ENCODE results near the gene BAD. TPM values are rescaled to one million over a fixed set of nuclear protein-coding genes. Genes with fewer than 3 reads are reported as not detected.
A peak's percentile ranks its signal among the peaks of the same experiment; 100 is the strongest.

The BAD gene
- total RNA-seq, 1 experiment from 2014 or later: 25.9 TPM

DNA sequence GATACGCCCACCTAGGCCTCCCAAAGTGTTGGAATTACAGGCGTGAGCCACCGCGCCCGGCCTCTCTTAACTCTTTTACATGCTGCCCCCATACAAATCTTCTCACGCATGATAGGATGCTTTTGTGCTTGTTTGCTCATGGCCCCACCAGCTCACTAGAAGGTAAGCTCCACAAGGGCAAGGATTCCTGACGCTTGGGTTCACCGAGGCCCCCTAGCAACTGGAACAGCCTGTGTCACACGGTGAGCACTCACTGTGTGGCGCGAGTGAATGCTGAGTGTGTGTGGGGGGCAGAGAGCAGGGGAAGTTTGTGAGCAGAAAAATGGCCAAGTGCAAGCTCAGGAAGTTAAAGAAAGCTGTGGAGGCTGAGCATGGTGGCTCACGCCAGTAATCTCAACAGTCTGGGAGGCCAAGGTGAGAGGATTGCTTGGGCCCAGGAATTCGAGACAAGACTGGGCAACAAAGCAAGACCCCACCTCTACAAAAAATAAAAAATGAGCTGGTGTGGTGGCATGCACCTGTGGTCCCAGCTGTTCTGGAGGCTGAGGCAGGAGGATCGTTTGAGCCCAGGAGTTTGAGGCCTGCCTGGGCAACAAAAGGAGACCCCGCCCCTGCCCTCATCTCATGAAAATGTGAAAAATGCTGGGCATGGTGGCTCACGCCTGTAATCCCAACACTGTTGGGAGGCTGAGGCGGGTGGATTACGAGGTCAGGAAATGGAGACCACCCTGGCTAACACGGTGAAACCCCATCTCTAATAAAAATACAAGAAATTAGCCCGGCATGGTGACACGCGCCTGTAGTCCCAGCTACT lies 2.3 kb downstream of the BAD start:
- Histone ChIP-seq H3K36me3 (peaks cover 2% of the 10 kb centered on the region; the same call in 1 of the 2 replicates), H3K27ac (no peak overlapping the region), H3K9me3 (replicated peaks) (no peaks in the 10 kb centered on the region), H3K4me3 (no peak overlapping the region), H3K27me3 (no peaks in the 10 kb centered on the region), H3K4me1 (no peaks in the 10 kb centered on the region)
- no peak for DNase-seq

DNA sequence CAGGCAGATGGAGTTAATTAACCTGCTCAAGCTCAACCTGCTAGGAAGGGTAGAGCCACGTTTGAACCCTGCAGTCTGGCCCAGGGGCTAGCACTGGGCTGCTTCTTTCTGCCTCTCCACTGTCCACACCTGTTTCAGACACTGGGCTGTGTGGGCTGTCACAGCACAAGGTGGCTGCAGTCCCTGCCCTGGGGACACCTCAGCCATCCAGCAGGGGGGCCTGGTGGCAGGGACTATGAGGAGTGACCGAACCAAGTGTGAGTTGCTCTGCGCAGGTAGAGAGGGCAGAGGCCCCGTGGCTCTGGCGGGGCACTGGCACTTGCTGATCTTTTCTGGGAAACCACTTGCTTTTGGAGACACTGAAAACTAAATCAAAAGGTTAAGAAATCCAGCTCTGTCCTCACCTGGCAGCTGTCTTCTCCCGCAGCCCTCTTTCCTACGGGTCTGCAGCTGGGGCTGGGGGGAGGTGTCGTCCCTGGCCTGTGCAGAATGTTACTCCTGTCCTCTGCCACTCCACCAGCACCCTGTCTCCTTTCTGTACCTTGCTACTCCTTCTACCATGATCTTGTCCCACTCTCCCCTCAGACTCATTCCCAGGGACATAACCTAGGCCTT lies 5.8 kb downstream of the BAD start:
- no peak for DNase-seq
- Histone ChIP-seq H3K36me3 (peaks cover 2% of the 10 kb centered on the region; the same call in 1 of the 2 replicates), H3K27ac (no peak overlapping the region), H3K9me3 (replicated peaks) (no peaks in the 10 kb centered on the region), H3K4me1 (no peaks in the 10 kb centered on the region), H3K4me3 (no peak overlapping the region), H3K27me3 (no peaks in the 10 kb centered on the region)

DNA sequence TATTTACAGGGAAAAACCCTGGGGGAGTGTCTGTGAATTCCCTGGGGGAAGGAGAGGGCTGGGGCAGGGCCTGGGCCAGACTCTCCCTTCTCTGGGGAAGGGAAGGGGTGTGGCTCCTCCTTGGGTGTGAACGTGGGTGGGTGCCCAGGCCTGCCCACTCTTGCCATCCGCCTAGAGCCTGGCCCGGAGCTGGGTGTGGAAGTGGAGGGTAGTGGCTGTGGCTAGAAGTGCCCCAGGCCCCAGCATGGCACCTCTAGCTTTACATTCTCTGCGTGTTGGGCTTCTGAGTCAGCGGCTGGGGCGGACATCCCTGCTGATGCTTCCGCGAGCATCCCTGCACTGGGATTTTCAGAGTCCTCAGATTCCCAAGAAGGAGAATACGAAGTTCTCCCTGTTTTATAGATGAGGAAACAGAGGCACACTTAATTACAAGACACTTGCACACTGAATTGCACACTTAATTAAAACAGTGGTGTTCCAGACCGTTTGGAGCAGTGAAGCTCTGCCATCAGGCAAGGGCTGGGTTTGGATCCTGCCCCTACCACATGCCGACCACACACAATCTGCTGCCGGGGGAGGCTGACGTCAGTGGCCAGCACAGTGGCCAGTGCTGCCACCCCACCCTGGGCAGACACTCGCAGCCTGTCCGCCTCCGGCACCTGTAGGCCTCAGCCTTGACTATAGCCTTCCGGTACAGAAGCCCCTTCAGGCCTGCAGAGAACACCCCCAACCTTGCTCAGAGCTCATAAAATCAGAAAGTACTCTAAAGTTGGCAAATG lies 7.6 kb downstream of the BAD start:
- Histone ChIP-seq H3K36me3 (peaks cover 2% of the 10 kb centered on the region; the same call in 1 of the 2 replicates), H3K27me3 (no peaks in the 10 kb centered on the region), H3K4me3 (no peak overlapping the region), H3K27ac (no peak overlapping the region), H3K4me1 (no peaks in the 10 kb centered on the region), H3K9me3 (replicated peaks) (no peaks in the 10 kb centered on the region)
- no peak for DNase-seq

DNA sequence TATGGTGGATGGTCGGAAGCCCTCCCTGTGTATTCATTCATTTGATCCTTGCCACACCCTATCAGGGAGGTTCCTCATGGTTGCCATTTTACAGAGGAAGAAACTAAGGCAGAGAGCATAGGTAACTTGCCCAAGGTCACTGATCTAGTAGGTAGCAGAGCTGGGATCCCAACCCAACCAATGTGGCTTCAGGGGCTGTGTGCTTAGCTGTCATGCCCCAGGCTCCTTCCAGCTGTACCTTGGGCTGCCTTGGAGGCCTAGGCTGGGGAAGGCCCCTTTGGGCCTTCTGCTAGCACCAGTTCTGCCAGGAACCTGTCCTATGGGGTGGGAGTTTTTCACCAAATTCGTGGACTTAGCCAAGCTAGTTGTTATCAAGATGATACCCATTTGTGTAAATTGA lies 8.6 kb downstream of the BAD start:
- Histone ChIP-seq H3K4me1 (no peaks in the 10 kb centered on the region), H3K4me3 (no peak overlapping the region), H3K27ac (no peak overlapping the region)

DNA sequence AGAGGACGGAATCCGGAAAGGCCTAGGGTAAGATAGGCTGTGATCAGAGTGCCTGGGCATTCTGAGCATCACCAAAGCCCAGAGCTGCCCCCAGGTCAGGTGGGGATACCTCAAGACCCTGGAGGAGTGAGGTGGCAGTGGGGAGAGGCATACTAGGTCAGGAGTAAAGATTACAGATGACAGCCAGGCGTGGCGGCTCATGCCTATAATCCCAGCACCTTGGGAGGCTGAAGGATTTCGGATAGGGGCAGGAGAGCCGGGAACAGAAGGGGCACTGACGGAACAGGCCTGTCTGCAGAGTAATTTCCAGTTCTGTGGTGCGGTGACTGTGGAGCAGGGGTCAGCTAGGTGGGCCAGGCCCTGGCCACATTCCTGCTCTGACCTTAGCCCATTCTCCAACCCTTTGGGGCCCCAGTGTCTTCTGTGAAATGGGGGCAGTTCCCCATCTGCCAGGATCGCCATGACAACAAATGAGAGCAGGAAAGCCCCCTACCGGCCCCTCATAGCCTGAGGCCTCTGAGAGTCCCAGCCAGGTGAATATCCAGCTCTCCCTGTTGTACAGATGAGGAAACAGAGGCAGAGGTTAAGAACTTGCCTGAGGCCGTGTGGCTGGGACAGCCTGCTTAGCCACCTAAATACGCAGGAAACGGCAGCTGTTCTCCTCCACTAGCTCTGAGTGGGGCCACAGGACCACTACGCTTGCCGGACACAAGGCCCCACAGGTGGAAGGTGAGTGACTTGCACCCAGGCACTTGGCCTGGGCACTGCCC lies 9.2 kb downstream of the BAD start:
- no peak overlapping the region for H3K27ac ChIP-seq
- no peaks in the 10 kb centered on the region for H3K4me1 ChIP-seq
- no peaks in the 10 kb centered on the region for H3K9me3 ChIP-seq (replicated peaks)
- DNase-seq: no peak
- H3K36me3 ChIP-seq: peaks cover 2% of the 10 kb centered on the region; the same call in 1 of the 2 replicates
- no peak overlapping the region for H3K4me3 ChIP-seq
- no peaks in the 10 kb centered on the region for H3K27me3 ChIP-seq

More for the DNA sequence above, 8.6 kb downstream of the BAD start:
- Histone ChIP-seq H3K27me3 (no peaks in the 10 kb centered on the region), H3K36me3 (peaks cover 2% of the 10 kb centered on the region; the same call in 1 of the 2 replicates), H3K9me3 (replicated peaks) (no peaks in the 10 kb centered on the region)
- no peak for DNase-seq

DNA sequence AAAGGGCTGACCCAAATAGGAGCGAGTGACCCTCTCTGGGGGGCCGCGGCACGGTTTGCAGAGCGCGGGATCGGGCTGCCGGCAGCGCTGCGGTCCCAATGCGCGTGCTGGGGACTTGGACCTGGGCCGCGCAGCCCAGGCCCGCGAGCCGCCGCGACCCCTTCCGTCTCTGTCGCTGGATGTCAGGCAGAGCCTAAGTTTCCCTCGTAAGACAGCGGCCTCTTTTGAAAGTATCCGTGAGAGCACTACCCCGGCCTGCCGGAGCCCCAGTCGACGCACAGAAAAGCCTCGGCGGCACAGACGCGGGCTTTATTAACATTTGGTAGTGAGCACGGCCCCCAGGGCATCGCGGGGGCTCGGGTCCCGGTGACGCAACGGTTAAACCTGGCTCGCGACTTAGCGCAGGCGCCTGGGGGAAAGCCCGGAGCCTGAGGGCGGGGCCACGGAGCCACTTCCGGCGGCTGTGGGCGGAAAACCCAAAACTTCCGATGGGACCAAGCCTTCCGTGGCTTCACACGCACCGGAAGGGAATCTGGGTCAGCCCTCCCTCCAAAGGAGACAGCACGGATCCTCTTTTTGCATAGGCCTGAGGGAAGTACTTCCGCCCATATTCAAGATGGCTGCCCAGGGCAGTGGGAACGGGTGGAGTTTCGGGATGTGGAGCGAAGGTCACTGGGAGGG lies 14.8 kb downstream of the BAD start:
- Histone ChIP-seq H3K4me3 (peak overlapping the region; percentile 70), H3K27me3 (no peaks in the 10 kb centered on the region), H3K36me3 (peaks cover 10% of the 10 kb centered on the region; the same call in 1 of the 2 replicates), H3K27ac (peak overlapping the region; percentile 84), H3K9me3 (replicated peaks) (no peaks in the 10 kb centered on the region), H3K4me1 (no peaks in the 10 kb centered on the region; the same call in 1 of the 2 replicates)
- peak; percentile 98 to 99 for DNase-seq

DNA sequence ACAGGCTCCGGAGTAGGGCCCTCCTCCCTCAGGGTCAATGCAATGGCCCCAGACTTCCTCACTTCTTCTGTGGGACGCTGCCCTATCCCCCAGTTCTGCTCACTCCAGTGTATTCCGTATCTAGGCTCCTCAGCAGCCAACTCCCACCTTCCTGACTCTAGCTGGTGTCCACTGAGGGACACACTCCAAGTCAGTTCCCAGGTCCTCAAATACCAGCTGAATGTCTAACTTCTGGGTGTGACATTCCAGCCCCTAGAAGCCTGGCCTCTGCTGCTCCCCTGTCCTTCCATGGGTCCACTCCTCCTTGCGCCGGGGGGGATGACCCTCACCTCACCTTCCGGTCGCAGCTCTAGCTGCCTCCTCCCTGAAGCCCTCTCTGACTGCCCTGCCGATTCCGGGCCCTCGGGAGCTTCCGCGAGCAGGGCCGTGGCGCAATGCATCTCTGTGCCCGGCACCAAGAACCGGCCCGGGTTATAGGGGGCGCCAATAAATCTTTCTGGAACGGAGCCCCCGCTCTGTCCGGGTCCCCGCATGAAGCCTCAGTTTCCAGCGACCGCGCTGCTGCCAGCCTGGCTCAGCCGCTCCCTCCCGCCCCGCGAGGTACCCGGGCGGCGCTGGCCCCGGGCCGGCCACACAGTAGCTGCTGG lies 15.4 kb downstream of the BAD start:
- H3K27ac ChIP-seq: peak overlapping the region; percentile 84
- peak; percentile 38 to 46 for DNase-seq
- peak overlapping the region; percentile 70 for H3K4me3 ChIP-seq
- H3K9me3 ChIP-seq (replicated peaks): no peaks in the 10 kb centered on the region
- peaks cover 13% of the 10 kb centered on the region; the same call in 1 of the 2 replicates for H3K36me3 ChIP-seq
- H3K27me3 ChIP-seq: no peaks in the 10 kb centered on the region
- H3K4me1 ChIP-seq: no peaks in the 10 kb centered on the region; the same call in 1 of the 2 replicates

DNA sequence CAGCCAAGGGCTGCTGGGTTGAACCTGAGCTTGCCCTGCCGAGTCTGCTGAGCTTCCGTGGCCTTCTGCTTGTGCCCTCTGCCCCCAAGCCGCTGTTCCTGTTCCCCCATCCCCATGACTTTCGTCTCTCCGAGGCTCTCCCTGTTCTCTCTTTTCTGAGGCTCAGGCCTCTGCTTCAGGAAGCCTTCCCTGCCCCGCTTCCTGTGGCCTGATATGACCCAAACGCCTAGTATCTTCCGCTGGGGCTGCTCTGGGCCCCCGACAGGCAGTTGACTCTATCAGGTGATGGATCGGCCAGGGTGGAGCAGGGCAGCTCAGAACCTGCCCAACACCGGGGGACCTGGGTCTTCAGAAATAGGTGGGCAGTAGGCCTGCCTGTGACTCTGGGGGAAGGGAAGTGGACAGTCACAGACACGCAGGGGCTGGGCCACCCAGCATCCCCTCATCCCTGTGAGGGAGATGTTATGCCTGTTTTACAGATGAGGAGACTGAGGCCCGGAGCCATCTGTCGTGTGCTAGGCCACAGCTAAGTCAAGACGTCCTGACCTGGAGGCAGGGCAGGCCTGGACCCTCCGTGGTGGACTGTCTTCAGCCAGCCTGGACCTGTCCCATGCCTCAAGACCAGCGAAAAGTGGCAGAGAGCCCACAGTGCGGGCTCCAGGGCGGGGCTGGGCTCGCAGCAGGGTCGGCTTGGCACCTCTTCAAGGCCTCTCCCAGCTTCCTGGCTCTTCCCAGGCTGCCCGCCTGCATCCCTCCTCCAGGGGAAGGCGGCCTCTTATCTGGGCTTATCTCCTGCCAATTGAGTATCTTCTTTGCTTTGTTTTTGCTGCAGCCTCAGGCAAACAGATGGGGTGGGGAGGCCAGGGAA lies 16.2 kb downstream of the BAD start:
- no peaks in the 10 kb centered on the region for H3K9me3 ChIP-seq (replicated peaks)
- H3K4me3 ChIP-seq: peak overlapping the region; percentile 70
- peak in 1 of 2 experiments; percentile 42 for DNase-seq
- no peaks in the 10 kb centered on the region for H3K27me3 ChIP-seq
- no peaks in the 10 kb centered on the region; the same call in 1 of the 2 replicates for H3K4me1 ChIP-seq
- no peak overlapping the region for H3K27ac ChIP-seq
- peaks cover 13% of the 10 kb centered on the region; the same call in 1 of the 2 replicates for H3K36me3 ChIP-seq

DNA sequence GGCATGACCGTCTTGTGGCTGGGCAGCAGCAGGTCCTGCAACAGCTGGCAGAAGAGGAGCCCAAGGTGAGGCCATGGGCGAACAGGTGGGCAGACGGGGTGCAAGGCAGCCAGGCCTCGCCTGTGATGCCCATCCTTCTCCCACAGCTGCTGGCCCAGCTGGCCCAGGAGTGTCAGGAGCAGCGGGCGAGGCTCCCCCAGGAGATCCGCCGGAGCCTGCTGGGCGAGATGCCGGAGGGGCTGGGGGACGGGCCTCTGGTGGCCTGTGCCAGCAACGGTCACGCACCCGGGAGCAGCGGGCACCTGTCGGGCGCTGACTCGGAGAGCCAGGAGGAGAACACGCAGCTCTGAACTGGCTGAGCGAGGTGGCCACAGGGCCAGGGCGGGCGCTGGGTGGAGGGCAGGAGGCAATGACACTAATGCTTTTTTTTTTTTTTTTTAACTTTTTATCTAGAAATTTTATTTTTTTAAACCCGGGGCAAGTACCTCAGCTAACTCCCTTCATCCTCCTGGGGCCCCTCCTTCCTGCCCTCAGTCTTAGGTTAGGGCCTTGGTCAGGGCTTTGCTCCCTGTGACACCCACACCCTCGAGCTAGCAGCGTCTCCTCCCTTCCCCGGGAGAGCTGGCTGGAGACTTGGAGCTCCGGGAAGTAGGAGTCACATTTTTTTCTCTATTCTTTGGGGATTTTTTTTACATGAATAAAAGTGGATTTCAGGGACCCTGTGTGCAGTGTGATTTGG lies 17.1 kb downstream of the BAD start:
- no peak for DNase-seq
- Histone ChIP-seq H3K4me1 (no peaks in the 10 kb centered on the region; the same call in 1 of the 2 replicates), H3K27ac (no peak overlapping the region)

DNA sequence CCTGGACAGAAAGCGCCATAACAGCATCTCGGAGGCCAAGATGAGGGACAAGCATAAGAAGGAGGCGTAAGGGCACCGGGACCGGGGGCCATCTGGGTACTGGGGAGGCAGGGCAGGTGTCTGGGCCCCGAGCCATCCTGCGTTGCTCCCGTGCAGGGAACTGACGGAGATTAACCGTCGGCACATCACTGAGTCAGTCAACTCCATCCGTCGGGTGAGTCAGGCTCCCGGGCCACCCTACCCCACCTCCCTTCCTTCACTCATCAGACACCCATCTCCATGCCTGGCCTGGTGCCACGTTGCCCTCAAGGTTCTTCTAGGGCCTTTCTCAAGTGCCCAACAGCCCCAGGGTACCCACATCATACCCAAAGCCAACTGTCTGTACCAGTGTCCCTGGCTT lies 18.1 kb downstream of the BAD start:
- Histone ChIP-seq H3K4me3 (no peak overlapping the region), H3K9me3 (replicated peaks) (no peaks in the 10 kb centered on the region), H3K36me3 (peaks cover 14% of the 10 kb centered on the region), H3K27ac (no peak overlapping the region), H3K4me1 (no peaks in the 10 kb centered on the region; the same call in 1 of the 2 replicates), H3K27me3 (no peaks in the 10 kb centered on the region)
- no peak for DNase-seq

More for the DNA sequence above, 17.1 kb downstream of the BAD start:
- Histone ChIP-seq H3K9me3 (replicated peaks) (no peaks in the 10 kb centered on the region), H3K36me3 (peaks cover 13% of the 10 kb centered on the region; the same call in 1 of the 2 replicates), H3K4me3 (no peak overlapping the region), H3K27me3 (no peaks in the 10 kb centered on the region)

DNA sequence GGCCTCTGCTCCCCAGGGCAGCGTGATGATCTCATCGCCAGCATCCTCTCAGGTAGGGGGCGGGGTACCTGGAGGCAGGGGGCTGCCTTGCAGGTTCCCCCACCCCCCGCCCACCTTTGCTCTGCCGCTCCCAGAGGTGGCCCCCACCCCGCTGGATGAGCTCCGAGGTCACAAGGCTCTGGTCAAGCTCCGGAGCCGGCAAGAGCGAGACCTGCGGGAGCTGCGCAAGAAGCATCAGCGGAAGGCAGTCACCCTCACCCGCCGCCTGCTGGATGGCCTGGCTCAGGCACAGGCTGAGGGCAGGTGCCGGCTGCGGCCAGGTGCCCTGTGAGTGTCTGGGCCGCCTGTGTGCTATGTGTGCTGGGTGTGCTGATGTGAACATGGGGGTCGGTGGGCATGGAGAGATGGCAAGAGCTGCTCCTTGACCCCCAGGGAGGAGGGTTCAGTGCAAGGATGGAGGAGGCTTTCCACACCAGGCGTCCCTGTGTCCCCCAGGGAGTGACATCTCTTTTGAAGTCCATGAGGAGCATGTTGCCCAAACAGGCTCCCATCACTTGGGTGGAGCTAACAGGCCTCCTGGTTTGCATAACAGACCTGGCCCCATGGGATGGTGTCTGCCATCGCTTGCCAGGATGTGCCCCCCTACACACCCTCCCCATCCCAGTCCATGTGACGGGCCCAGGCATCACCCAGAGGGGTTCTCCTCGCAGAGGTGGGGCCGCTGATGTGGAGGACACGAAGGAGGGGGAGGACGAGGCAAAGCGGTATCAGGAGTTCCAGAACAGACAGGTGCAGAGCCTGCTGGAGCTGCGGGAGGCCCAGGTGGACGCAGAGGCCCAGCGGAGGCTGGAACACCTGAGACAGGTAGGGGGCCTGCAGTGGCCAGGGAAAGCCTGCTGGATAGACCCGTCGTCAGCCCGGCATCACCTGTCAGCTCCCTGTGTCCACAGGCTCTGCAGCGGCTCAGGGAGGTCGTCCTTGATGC lies 19.0 kb downstream of the BAD start:
- H3K4me1 ChIP-seq: no peaks in the 10 kb centered on the region; the same call in 1 of the 2 replicates
- no peaks in the 10 kb centered on the region for H3K27me3 ChIP-seq
- H3K27ac ChIP-seq: no peak overlapping the region
- H3K36me3 ChIP-seq: peaks cover 16% of the 10 kb centered on the region
- no peak overlapping the region for H3K4me3 ChIP-seq
- no peak for DNase-seq
- H3K9me3 ChIP-seq (replicated peaks): no peaks in the 10 kb centered on the region
